Kidney (tissue), 14 donors: ENCODE results near the gene MRTFB. TPM values are rescaled to one million over a fixed set of nuclear protein-coding genes. Genes with fewer than 3 reads are reported as not detected.

Experiments
- DNase-seq, 5 donors: peaks; one replicate each; pipeline ENCODE4 v3.0.0-alpha.2; 2013 to 2020
- FAIRE-seq: peaks from 2 replicates; lab custom pipeline; 2012; peaks lifted over from hg19 to GRCh38; lab: Jason Lieb, UNC
- H3K27ac ChIP-seq, 2 donors: one replicate each; pipeline ENCODE4 v1.7.0; 2013; ENCODE audit warnings: low read depth in 2 of 2, low read length in 2 of 2, inconsistent platforms in 1 of 2
- H3K27me3 ChIP-seq: one replicate; pipeline ENCODE4 v1.7.1; 2013; ENCODE audit warnings: low read length, inconsistent platforms; ENCODE audit not compliant: control insufficient read depth, insufficient read depth
- H3K36me3 ChIP-seq, 3 donors: one replicate each; pipeline versions ENCODE4 v1.7.0 to v1.7.1; 2013; ENCODE audit warnings: low read length in 3 of 3, control low read depth in 1 of 3, inconsistent platforms in 1 of 3; ENCODE audit not compliant: insufficient read depth in 3 of 3, control insufficient read depth in 2 of 3
- H3K4me1 ChIP-seq, 3 donors: one replicate each; pipeline versions ENCODE4 v1.7.0 to v1.7.1; 2013; ENCODE audit warnings: low read length in 3 of 3, inconsistent platforms in 1 of 3, low read depth in 1 of 3; ENCODE audit not compliant: control insufficient read depth in 2 of 3, insufficient read depth in 2 of 3
- H3K4me3 ChIP-seq, 3 donors: one replicate each; pipeline versions ENCODE4 v1.7.0 to v1.8.1; 2013; ENCODE audit warnings: low read length in 3 of 3, control low read depth in 1 of 3, inconsistent platforms in 1 of 3
- H3K9ac ChIP-seq, 3 donors: one replicate each; pipeline versions ENCODE4 v1.7.0 to v1.7.1; 2013; ENCODE audit warnings: low read length in 3 of 3, control low read depth in 1 of 3, inconsistent platforms in 1 of 3
- H3K9me3 ChIP-seq, 3 donors: one replicate each; pipeline versions ENCODE4 v1.7.0 to v1.7.1; 2013; ENCODE audit warnings: low read length in 3 of 3, control low read depth in 1 of 3, inconsistent platforms in 1 of 3; ENCODE audit not compliant: control insufficient read depth in 2 of 3, insufficient read depth in 1 of 3
- CTCF ChIP-seq: IDR thresholded peaks from 3 replicates; pipeline ENCODE4 v1.5.1; 2012; ENCODE audit warnings: mild to moderate bottlenecking, moderate library complexity, borderline replicate concordance; ENCODE audit not compliant: insufficient read depth; ENCODE audit errors: extremely low read depth
- intact Hi-C: fragments of 100-400 bp; cut with DNase I; formaldehyde crosslinking; loops from one replicate; pipeline ENCODE4 v1.11.1; 2022
- polyA plus RNA-seq: library from polyadenylated mRNA; stranded (reverse); fragments of 350-450 nt; fragmentation: Illumina TruSeq; extraction: RNeasy Lipid Tissue Mini Kit (QIAGEN cat#74804); gene quantifications from one replicate; pipeline ENCODE4 v1.2.3, GENCODE V29; 2014; ENCODE audit warnings: low read depth, low replicate concordance; ENCODE audit not compliant: insufficient read depth
- total RNA-seq: library from RNA; stranded (reverse); fragmentation: NEBNext Ultra II Directional; extraction: Animal tissue kit (Norgen Biotek cat#: 25700); gene quantifications from one replicate; pipeline ENCODE4 v1.2.1, GENCODE V29; 2021
- donor health status: control.
- donor health status: control.
- donor health status: control.
- donor health status: control.
- donor health status: control.
- donor health status: DM: yes; HTN: yes; CAD: no.
- donor health status: Normal renal cell carcinoma (clear cell type).

MRTFB gene
- total and polyA plus RNA-seq, 2 donors from 2014 or later, result 5.1 to 51.0 TPM

GRCh38 chr16:14061732-14062259, 9.3 kb upstream of the MRTFB start:
- H3K4me3 ChIP-seq, result no peak overlapping the region
- intact Hi-C loops, result no loop called here
- H3K36me3 ChIP-seq, result no peaks in the 10 kb centered on the region
- DNase-seq, result no peak
- no peak for TF ChIP-seq CTCF
- H3K4me1 ChIP-seq, result no peaks in the 10 kb centered on the region
- H3K9me3 ChIP-seq, result no peaks in the 10 kb centered on the region
- no peak overlapping the region for H3K27ac ChIP-seq
- H3K27me3 ChIP-seq, result no peaks in the 10 kb centered on the region
- no peak for FAIRE-seq
- H3K9ac ChIP-seq, result no peak overlapping the region

- H3K9ac ChIP-seq, result no peak overlapping the region
- intact Hi-C loops, result no loop called here
- H3K9me3 ChIP-seq, result no peaks in the 10 kb centered on the region
- no peak for DNase-seq
- TF ChIP-seq CTCF, result no peak
- no peak for FAIRE-seq
- H3K27ac ChIP-seq, result no peak overlapping the region
- H3K36me3 ChIP-seq, result no peaks in the 10 kb centered on the region
- no peaks in the 10 kb centered on the region for H3K27me3 ChIP-seq
- no peaks in the 10 kb centered on the region for H3K4me1 ChIP-seq
- H3K4me3 ChIP-seq, result no peak overlapping the region
Observed at GRCh38 chr16:14062261-14062660, 8.9 kb upstream of the MRTFB start.

GRCh38 chr16:14063618-14064581, 7.2 kb upstream of the MRTFB start:
- Histone ChIP-seq H3K9me3 (no peaks in the 10 kb centered on the region), H3K4me1 (no peaks in the 10 kb centered on the region), H3K4me3 (no peak overlapping the region), H3K27ac (no peak overlapping the region), H3K27me3 (no peaks in the 10 kb centered on the region), H3K9ac (no peak overlapping the region), H3K36me3 (no peaks in the 10 kb centered on the region)
- no peak for FAIRE-seq
- DNase-seq, result no peak
- intact Hi-C loops, result no loop called here
- TF ChIP-seq CTCF, result no peak
